Midbrain (tissue), 1 donor: ENCODE results near the gene GREB1.

Experiments used
- DNase-seq: peaks from one replicate; lab custom pipeline; 2025; lab: John Stamatoyannopoulos, UW

Gene GREB1

DNA sequence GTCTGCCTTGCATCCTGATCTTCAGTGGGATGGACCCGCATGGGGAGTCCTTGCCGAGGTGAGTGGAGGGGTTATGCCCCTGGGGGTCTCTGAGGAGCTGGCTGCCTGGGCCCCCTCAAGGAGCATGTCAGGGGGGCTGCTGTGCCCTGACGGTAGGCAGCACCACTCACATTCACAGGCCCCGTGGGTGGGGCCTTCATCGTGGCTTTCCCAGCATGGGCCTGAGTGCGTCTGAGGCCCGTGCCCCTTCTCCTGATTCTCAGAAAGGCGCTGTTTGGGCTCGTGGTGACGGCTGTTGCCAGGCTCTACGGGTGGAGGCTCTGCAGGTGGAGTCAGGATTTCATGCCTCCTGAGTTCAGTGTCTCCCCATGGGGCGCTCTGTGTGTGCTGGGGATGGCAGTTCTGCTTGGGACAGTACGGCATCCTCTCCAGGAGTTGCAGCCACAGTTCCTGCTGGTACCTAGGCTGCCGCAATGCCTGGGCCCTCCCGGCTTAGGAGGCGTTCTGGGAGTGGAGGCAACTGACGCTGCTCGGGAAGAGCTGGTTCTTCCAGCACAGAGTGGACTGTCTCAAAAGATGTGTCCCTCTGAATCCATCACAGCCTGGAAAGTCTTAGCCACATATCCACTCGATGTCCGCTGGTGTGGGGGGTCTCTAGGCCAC lies 78.8 kb downstream of the GREB1 start:
- no peak for DNase-seq

DNA sequence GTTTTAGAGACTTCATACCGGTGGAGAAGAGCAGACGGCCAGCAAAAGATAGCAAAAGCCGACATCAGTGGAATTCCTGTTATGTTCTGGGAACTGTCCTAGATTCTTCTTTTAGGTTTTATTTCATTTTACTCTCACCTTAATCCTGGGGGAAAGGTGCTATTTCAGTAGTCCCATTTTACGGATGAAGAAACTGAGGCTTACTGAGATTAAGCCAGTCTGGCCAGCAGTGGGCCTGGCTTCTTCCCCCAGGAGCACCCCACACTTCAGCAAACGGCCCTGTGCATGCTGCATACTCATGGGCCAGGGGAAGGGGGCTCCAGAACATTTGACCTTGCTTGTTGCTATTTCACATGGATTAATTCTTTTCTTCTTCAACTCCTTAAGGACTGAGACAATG lies 79.5 kb downstream of the GREB1 start:
- DNase-seq, result no peak

DNA sequence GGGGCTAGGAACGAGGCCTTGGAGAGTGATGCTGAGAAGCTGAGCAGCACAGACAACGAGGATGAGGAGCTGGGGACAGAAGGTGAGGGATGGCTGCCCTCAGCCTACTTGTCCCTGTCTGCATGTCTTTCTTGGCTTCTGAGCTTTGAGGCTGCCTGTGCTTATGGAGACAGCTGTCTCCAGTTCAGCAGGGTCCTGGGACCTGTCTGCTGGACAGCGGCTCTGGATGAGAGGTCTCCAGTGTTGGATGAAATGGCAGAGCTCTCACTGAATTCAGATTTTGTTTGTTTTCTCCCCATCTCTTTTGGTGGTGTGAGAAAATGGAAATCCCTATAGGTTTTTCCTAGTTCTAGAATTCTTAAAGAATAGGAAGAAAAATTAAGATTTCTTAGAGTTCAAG lies 81.4 kb downstream of the GREB1 start:
- no peak for DNase-seq

DNA sequence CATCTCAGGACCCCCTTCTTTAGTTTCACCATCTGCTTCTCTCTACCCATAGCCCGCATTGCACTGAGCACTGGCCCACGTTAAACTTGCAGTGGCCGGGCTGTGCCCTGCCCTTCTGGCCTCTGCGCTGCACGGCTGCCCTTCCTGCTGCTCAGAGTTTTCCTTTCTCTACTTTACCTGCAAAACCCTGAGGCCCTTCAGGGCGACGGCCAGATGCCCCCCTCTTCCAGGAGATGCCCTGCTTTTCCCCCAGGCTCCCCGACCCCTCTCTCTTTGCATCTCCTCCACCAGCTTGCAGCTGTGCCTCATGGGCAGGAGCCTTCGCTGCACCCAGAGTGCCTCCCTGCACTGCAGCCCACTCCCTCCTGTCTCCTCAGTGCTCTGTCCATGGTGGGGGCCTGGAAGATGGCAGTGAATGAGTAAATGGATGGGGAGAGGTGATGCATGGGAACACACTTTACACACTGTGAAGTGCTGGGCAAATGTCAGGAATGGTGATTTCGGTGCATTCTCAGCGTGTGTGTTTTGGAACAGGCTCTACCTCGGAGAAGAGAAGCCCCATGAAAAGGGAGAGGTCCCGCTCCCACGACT lies 82.3 kb downstream of the GREB1 start:
- no peak for DNase-seq

DNA sequence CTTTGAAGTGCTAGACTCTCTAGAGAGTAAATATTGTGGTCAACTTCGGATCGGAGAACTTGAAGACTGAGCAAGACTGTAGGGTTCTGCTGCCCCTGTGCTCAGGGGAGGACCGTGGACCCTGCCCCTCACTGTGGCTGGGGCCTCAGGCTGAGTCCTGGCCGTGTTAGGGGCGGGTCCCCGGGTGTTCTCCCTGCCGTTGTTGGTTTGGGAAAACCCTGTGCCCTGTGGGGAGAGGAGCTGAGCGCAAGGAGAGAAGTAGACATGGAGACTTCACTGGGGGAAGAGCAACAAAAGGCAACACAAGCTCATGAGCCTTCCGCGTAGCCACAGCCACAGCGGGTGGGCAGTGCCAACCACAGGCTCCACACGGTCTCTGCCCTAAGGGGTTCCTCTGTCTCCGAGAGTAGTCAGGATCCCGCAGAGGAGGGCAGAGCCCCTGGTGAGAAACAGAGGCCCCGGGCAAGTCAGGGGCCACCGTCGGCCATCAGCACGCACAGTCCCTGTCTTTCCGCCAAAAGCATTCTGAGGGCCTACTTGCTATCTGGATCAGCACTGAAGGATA lies 83.1 kb downstream of the GREB1 start:
- no peak for DNase-seq

DNA sequence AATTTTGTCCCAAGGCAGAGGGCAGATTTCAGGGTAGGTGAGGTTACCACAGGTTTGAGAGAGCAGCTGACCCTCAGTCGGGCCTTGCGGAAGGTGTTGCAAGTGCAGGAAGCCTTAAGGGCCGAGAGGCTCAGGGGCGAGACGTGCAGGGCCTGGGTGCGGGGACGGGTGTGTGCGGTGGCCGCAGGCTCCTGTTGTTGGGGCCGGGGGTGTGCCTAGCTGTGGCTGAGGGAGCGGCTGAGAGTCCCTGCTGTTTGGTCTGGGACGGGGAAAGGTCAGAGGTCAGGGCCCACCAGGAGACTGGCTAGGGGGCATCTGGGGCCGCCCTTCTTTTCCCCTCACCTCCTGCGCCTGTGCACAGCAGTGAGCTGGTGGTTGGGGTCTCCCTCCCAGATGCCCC lies 83.7 kb downstream of the GREB1 start:
- no peak for DNase-seq

DNA sequence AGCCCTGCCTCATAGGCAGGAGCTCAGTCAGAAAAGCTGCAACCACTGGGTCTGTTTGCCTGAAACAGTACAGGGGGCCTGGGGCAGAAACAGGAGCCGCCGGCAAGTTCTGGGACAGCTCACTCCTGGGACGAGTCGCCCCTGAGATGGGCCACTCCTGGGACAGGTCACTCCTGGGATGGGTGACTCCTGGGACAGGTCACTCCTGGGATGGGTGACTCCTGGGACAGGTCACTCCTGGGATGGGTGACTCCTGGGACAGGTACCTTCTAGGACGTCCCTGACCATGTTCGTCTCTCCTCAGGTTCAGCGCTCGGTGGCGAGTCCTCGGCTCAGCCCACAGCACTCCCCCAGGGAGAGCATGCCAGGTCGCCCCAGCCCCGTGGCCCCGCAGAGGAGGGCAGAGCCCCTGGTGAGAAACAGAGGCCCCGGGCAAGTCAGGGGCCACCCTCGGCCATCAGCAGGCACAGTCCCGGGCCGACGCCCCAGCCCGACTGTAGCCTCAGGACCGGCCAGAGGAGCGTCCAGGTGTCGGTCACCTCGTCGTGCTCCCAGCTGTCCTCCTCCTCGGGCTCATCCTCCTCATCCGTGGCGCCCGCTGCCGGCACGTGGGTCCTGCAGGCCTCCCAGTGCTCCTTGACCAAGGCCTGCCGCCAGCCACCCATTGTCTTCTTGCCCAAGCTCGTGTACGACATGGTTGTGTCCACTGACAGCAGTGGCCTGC lies 84.3 kb downstream of the GREB1 start:
- DNase-seq, result no peak

DNA sequence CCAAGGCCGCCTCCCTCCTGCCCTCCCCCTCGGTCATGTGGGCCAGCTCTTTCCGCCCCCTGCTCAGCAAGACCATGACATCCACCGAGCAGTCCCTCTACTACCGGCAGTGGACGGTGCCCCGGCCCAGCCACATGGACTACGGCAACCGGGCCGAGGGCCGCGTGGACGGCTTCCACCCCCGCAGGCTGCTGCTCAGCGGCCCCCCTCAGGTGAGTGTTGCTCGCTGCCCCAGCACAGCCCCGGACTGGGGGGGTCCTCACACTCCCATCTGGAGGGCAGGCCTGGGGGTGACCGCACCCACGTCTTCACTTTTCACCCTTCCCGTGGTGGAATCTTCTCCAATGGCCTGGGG lies 84.8 kb downstream of the GREB1 start:
- DNase-seq, result no peak

DNA sequence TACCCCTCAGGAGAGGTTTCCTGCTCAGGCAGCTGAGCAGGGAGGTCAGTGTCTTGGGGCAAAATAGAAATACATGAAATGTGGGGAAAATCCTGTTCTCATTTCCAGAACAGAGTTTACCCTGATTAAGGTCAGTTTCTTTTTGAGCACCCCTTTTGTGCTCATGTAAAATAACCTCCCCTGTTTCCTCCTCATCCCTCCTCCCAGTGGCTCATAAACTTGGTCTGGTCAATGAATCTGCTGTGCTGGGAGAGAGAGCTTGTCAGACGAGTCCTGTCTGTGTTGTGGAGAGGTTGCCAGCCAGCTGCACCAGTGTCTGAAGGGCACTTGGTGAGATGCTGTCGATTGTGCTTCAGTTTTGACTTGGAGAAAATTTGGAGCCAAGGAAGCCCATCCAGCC lies 87.6 kb downstream of the GREB1 start:
- peak; percentile 8 for DNase-seq

DNA sequence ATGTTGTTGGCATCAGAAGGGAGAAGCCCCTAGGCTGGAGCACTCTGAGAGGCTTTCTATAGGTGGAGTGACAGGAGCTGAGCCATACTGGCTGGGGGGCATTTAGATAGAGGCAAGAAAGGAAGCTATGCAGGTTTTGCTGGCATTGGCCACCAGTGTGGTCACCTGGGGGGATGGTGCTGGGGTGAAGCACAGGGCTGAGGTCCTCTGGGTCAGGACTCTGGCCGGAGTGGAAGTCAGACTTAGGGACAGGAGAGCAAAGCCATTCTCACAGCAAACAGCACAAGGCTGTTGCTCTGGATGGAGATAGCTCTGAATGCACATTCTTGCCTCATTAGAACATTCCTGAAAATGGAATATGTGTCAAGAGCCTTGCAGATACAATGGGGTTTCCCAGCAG lies 88.8 kb downstream of the GREB1 start:
- no peak for DNase-seq

DNA sequence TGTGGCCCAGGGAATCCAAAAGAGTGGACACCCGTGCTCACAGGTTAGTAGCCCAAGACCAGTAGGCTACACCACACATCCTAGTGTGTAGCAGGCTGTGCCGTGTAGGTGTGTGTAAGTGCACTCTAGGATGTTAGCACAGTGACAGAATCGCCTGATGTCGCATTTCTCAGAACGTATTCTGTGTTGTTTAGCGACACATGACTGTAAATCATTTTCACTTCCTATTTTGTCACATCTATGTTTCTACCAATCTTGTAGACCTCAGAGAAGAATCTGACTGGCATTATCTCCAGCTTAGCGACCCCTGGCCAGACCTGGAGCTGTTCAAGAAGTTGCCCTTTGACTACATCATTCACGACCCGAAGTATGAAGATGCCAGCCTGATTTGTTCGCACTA lies 91.0 kb downstream of the GREB1 start:
- no peak for DNase-seq

DNA sequence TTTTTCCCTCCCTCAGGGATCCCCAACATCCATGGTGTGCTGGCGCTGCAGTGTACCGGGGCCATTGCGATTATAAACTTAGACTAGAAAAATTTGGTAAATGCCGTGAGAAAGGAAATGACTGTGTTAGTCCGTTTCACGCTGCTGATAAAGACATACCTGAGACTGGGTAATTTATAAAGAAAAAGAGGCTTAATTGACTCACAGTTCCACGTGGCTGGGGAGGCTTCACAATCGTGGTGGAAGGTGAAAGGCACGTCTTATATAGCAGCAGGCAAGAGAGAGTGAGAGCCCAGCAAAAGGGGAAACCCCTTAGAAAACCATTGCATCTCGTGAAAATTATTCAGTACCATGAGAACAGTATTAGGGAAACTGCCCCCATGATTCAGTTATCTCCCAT lies 91.8 kb downstream of the GREB1 start:
- no peak for DNase-seq

DNA sequence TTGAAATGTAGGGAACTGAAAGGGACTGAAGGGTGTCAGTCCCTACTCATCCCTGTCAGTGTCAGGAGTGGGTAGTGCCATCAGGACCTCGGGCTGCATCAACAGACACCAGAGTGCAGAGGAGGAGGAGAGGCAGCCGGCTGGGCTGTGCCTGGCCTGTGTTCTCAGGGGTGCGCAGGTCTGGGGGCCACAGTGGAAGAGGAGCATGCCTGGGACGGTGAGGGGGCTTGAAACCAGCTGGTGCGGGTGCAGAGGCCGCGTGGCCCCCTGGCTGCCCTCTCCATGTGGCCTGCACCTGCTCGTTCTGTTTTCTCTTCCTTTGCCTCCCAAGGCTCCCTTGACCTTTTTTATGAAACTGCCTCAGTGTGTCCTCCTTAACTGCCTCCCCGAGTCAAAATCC lies 94.8 kb downstream of the GREB1 start:
- DNase-seq, result no peak

DNA sequence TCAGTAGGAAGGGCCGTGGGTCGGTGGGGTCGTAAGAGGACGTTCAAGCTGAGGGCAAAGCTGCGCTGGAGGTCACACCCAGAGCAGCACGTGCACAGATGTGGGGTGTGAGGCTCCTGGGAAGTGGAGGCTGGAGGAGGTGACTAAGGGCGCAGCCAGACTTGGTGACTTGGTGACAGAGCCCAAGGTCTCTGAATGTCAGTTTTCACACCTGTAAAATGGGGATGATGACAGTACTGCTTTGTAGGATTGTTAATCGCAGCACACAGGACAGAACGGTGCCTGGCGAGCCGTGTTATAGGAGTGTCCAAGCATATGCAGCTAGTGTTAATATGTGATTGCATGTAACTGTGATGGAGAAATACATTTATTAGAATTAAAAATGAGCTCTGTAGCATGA lies 95.4 kb downstream of the GREB1 start:
- no peak for DNase-seq

DNA sequence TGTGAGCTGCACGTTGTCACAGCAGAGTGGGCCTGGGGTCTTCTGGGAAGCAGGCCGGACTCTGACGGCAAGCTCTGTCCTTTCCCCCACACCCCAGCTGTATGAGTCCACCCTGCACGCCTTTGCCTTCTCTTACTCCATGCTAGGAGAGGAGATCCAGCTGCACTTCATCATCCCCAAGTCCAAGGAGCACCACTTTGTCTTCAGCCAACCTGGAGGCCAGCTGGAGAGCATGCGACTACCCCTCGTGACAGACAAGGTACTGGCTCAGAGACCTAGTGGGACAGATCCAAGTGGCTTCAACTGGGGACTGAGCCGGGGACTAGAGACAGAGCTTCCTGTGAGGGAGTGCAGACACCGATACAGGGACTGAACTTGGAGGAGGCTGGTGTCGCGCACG lies 96.0 kb downstream of the GREB1 start:
- DNase-seq, result no peak

DNA sequence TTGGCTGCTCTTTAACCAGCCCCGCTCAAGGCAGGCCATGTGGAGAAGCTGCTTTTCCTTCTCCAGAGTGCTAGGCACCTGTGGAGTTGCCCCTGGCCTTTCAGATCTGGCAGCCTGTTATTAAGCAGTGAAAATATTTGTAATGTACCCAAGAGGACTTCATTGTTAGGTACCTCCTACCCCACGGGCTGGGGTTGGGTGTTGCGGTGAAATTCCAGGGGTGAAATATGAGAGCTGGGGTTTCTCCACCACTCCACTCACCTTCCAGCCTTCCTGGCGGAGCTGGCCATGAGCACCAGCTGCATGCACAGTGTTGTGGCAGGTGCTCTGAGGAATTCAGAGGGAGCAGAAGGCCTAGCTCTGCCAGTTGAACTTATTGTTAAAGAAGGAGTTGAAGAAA lies 97.0 kb downstream of the GREB1 start:
- DNase-seq, result no peak

DNA sequence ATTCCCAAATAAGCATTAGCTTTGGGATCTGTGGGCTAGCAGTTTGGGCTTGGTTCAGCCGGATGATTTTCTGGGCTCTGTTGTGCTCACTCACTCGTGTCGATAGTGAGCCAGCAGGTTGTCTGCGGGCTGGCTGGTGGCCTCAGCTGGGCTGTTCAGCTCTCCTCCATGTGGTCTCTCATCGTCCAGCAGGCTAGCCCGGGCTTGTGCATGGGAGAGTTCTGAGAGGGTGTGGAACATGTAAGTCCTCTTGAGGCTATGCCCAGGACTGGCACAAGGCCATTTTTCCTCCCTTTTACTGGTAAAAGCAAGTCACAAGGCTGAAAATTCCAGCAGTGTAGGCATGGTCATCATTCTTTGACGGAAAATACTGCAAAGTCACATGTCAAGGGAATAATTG lies 97.6 kb downstream of the GREB1 start:
- no peak for DNase-seq

DNA sequence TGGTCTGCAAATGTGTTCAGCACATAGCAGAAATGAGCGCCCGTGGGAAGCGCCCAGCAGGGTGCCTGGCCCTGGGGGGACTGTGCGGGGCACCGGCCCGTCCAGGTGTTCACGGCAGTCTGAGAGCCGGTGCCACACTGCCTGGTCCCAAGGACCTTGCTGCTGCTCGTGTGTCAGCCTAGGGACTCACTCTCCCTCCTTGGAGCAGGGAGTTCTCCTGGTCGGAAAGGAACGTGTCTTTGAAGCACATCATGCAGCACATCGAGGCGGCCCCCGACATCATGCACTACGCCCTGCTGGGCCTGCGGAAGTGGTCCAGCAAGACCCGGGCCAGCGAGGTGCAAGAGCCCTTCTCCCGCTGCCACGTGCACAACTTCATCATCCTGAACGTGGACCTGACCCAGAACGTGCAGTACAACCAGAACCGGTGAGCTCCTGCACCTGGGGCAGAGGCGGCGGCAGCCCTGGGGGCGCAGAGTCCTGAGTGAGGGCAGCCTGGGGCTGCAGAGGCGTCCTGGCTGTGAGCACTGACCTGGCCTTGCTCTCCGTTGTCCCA lies 100.2 kb downstream of the GREB1 start:
- no peak for DNase-seq

DNA sequence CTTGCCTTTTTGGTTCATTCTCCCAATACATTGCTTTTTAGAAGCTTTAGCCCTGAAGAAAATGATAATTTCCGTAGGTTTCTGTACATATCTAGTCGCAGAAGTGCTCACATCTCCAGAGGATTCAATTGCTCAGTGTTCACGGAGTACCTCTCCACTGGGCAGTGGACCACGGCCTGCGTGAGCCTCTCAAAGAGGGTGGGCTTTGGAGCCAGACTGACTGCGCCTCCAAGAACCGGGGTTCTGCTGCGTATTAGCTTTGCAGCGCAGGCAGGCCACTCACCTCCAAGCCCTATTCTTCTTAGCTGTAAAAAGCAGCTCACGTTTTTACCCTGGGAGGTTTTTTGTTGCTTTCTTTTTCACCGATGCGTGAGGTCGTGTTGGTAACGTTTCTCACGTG lies 100.7 kb downstream of the GREB1 start:
- DNase-seq, result no peak

DNA sequence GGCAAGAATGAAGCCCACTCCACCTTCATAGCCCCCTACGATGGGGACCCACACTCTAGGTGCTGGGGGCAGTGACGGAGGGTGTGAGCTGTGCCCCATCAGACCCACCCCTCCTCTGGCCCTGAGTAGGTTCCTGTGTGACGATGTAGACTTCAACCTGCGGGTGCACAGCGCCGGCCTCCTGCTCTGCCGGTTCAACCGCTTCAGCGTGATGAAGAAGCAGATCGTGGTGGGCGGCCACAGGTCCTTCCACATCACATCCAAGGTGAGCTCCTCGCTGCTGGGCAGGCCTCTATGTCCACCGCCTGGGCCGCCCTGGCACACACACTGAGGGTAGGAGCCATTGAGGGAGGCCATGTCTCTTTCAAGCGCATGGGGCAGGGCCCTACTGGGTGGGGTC lies 101.3 kb downstream of the GREB1 start:
- DNase-seq, result no peak

DNA sequence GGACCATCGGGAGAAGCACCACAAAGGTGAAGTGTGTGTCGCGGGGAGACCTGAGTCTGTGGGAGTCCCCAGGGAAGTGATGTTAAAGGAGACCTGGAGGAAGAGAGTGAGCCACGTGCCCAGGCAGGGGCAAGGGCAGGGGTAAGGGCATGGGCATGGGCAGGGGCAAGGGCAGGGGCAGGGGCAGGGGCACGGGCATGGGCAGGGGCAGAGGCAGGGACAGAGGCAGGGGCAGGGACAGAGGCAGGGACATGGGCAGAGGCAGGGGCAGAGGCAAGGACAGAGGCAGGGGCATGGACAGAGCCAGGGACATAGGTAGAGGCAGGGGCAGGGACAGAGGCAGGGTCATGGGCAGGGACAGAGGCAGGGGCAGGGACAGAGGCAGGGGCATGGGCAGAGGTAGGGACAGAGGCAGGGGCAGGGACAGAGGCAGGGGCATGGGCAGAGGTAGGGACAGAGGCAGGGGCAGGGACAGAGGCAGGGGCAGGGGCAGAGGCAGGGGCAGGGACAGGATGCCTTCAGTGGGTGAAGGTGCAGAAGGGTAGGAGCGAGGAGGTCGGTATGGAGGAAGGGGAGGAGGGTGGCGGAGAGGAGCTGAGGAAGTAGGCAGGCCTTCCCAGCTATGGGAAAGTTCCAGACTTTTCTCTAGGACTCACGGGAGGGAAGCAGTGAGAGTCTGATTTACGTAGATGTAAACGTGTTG lies 102.9 kb downstream of the GREB1 start:
- no peak for DNase-seq

DNA sequence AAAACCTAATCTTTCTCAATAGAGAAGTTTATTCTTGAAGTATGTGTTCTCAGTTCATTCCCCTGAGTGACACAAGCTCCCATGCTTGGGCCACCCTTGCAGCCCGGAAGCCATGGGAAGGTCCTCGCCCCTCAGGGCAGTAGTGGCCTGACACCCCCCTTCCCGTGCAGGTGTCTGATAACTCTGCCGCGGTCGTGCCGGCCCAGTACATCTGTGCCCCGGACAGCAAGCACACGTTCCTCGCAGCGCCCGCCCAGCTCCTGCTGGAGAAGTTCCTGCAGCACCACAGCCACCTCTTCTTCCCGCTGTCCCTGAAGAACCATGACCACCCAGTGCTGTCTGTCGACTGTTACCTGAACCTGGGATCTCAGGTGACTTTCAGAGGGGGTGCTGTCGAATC lies 103.7 kb downstream of the GREB1 start:
- no peak for DNase-seq

DNA sequence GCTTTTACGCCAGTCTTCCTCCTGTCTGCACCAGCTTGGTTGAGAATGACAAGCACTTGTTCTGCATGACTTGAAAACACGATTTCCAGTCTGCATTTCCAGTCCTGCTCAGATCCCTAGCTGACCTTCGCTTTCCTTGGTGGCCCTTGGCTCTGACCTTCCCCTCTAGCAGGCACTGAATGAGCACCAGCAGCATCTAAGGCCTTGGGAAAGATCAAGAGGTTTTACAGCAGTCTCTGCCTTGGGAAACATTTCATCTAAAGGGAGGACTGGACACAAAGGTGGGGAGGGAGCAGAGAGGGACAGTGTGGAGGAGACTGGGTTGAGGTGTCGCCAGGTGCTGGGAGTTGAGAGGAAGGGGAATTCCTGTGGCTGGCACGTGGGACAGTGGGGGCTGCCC lies 105.7 kb downstream of the GREB1 start:
- no peak for DNase-seq
